Immature natural killer cell (primary cell): Measurements from ENCODE around the gene CACNA1C. TPM values are rescaled to one million over a fixed set of nuclear protein-coding genes. Genes with fewer than 3 reads are reported as not detected.

Experiments
- DNase-seq, 3 donors: peaks; one replicate each; pipeline ENCODE4 v3.0.0; 2022; ENCODE audit warnings: mixed read lengths in 1 of 3
- H3K27ac Mint-ChIP-seq, 6 donors: one replicate each; pipeline ENCODE4 v1.8.0; 2020; ENCODE audit warnings: mixed read lengths in 6 of 6, mild to moderate bottlenecking in 5 of 6, inconsistent platforms in 4 of 6, moderate library complexity in 3 of 6
- H3K27me3 Mint-ChIP-seq, 3 donors: one replicate each; pipeline ENCODE4 v1.8.0; 2020 to 2021; ENCODE audit warnings: low read depth in 3 of 3, mild to moderate bottlenecking in 3 of 3, mixed read lengths in 3 of 3, moderate library complexity in 3 of 3, inconsistent platforms in 1 of 3
- H3K36me3 Mint-ChIP-seq, 3 donors: one replicate each; pipeline ENCODE4 v1.8.0; 2020; ENCODE audit warnings: mixed read lengths in 3 of 3, inconsistent platforms in 2 of 3, mild to moderate bottlenecking in 2 of 3
- H3K4me1 Mint-ChIP-seq, 2 donors: one replicate each; pipeline ENCODE4 v1.8.0; 2020; ENCODE audit warnings: inconsistent platforms in 2 of 2, mild to moderate bottlenecking in 2 of 2, mixed read lengths in 2 of 2, moderate library complexity in 1 of 2
- H3K4me3 Mint-ChIP-seq, 5 donors: one replicate each; pipeline ENCODE4 v1.8.0; 2020; ENCODE audit warnings: mild to moderate bottlenecking in 5 of 5, mixed read lengths in 5 of 5, inconsistent platforms in 3 of 5, moderate library complexity in 3 of 5
- H3K9me3 Mint-ChIP-seq, 6 donors: one replicate each; pipeline ENCODE4 v1.8.0; 2020; ENCODE audit warnings: mild to moderate bottlenecking in 6 of 6, mixed read lengths in 6 of 6, inconsistent platforms in 4 of 6, moderate library complexity in 3 of 6
- polyA plus RNA-seq, 3 donors: library from polyadenylated mRNA; unstranded; fragments of 300-500 nt; fragmentation: Illumina TruSeq; gene quantifications; one replicate each; pipeline ENCODE4 v1.2.3, GENCODE V29; 2021

The CACNA1C gene
- polyA plus RNA-seq, 3 donors from 2014 or later = 0.05 to 0.36 (median 0.12) TPM

GRCh38 chr12:2432856-2433255, 380.1 kb downstream of the CACNA1C start:
- Mint-ChIP-seq H3K9me3 (peaks cover 0 to 2% (median 0%) of the 10 kb centered on the region in 6 donors), H3K4me3 (no peak overlapping the region), H3K27ac (no peak overlapping the region), H3K36me3 (no peaks in the 10 kb centered on the region), H3K4me1 (no peaks in the 10 kb centered on the region), H3K27me3 (peaks cover 0 to 1% (median 0%) of the 10 kb centered on the region in 3 donors)
- no peak for DNase-seq

- no peak overlapping the region for H3K27ac Mint-ChIP-seq
- no peaks in the 10 kb centered on the region for H3K36me3 Mint-ChIP-seq
- peaks cover 0 to 2% (median 0%) of the 10 kb centered on the region in 3 donors for H3K27me3 Mint-ChIP-seq
- H3K4me3 Mint-ChIP-seq = no peak overlapping the region
- DNase-seq = no peak
- no peaks in the 10 kb centered on the region for H3K4me1 Mint-ChIP-seq
- H3K9me3 Mint-ChIP-seq = peaks cover 0 to 2% (median 0%) of the 10 kb centered on the region in 6 donors
Measured at GRCh38 chr12:2435511-2435910, 382.7 kb downstream of the CACNA1C start.

GRCh38 chr12:2439332-2440100, 386.7 kb downstream of the CACNA1C start:
- no peak overlapping the region for H3K27ac Mint-ChIP-seq
- no peaks in the 10 kb centered on the region for H3K4me1 Mint-ChIP-seq
- DNase-seq = no peak
- no peaks in the 10 kb centered on the region for H3K36me3 Mint-ChIP-seq
- peaks cover 0 to 2% (median 0%) of the 10 kb centered on the region in 6 donors for H3K9me3 Mint-ChIP-seq
- H3K4me3 Mint-ChIP-seq = no peak overlapping the region
- H3K27me3 Mint-ChIP-seq = peaks cover 0 to 6% (median 5%) of the 10 kb centered on the region in 3 donors

GRCh38 chr12:2443776-2444175, 391.0 kb downstream of the CACNA1C start:
- no peak overlapping the region for H3K4me3 Mint-ChIP-seq
- DNase-seq = no peak
- no peaks in the 10 kb centered on the region for H3K36me3 Mint-ChIP-seq
- no peaks in the 10 kb centered on the region for H3K4me1 Mint-ChIP-seq
- no peak overlapping the region for H3K27ac Mint-ChIP-seq
- H3K9me3 Mint-ChIP-seq = peaks cover 0 to 2% (median 0%) of the 10 kb centered on the region in 6 donors
- peaks cover 4 to 9% (median 6%) of the 10 kb centered on the region in 3 donors for H3K27me3 Mint-ChIP-seq

- Mint-ChIP-seq H3K27ac (no peak overlapping the region), H3K9me3 (peaks cover 0 to 2% (median 0%) of the 10 kb centered on the region in 6 donors), H3K36me3 (no peaks in the 10 kb centered on the region), H3K4me1 (no peaks in the 10 kb centered on the region), H3K4me3 (no peak overlapping the region), H3K27me3 (peaks cover 3 to 9% (median 4%) of the 10 kb centered on the region in 3 donors)
- DNase-seq = no peak
Measured at GRCh38 chr12:2445968-2446367, 393.2 kb downstream of the CACNA1C start.

- no peak for DNase-seq
- Mint-ChIP-seq H3K36me3 (no peaks in the 10 kb centered on the region), H3K27me3 (peaks cover 0 to 9% (median 4%) of the 10 kb centered on the region in 3 donors), H3K4me3 (no peak overlapping the region), H3K4me1 (no peaks in the 10 kb centered on the region), H3K27ac (no peak overlapping the region), H3K9me3 (no peaks in the 10 kb centered on the region)
Measured at GRCh38 chr12:2447861-2448260, 395.1 kb downstream of the CACNA1C start.

GRCh38 chr12:2449586-2449985, 396.8 kb downstream of the CACNA1C start:
- Mint-ChIP-seq H3K4me3 (no peak overlapping the region), H3K36me3 (no peaks in the 10 kb centered on the region), H3K9me3 (no peaks in the 10 kb centered on the region), H3K27ac (no peak overlapping the region), H3K4me1 (no peaks in the 10 kb centered on the region), H3K27me3 (peaks cover 0 to 4% (median 3%) of the 10 kb centered on the region in 3 donors)
- DNase-seq = no peak

GRCh38 chr12:2450553-2450952, 397.8 kb downstream of the CACNA1C start:
- H3K4me3 Mint-ChIP-seq = no peak overlapping the region
- H3K36me3 Mint-ChIP-seq = no peaks in the 10 kb centered on the region
- no peak for DNase-seq
- H3K27me3 Mint-ChIP-seq = peaks cover 0 to 4% (median 0%) of the 10 kb centered on the region in 3 donors
- no peak overlapping the region for H3K27ac Mint-ChIP-seq
- no peaks in the 10 kb centered on the region for H3K4me1 Mint-ChIP-seq
- H3K9me3 Mint-ChIP-seq = no peaks in the 10 kb centered on the region

GRCh38 chr12:2451025-2451424, 398.2 kb downstream of the CACNA1C start:
- no peak overlapping the region for H3K27ac Mint-ChIP-seq
- H3K4me1 Mint-ChIP-seq = no peaks in the 10 kb centered on the region
- H3K9me3 Mint-ChIP-seq = no peaks in the 10 kb centered on the region
- peaks cover 0 to 4% (median 0%) of the 10 kb centered on the region in 3 donors for H3K27me3 Mint-ChIP-seq
- no peak for DNase-seq
- no peak overlapping the region for H3K4me3 Mint-ChIP-seq
- H3K36me3 Mint-ChIP-seq = no peaks in the 10 kb centered on the region

- Mint-ChIP-seq H3K4me3 (no peak overlapping the region), H3K27me3 (peaks cover 0 to 4% (median 0%) of the 10 kb centered on the region in 3 donors), H3K27ac (no peak overlapping the region), H3K9me3 (no peaks in the 10 kb centered on the region), H3K4me1 (no peaks in the 10 kb centered on the region), H3K36me3 (no peaks in the 10 kb centered on the region)
- DNase-seq = no peak
Measured at GRCh38 chr12:2451497-2451896, 398.7 kb downstream of the CACNA1C start.

- Mint-ChIP-seq H3K4me1 (no peaks in the 10 kb centered on the region), H3K36me3 (no peaks in the 10 kb centered on the region), H3K9me3 (no peaks in the 10 kb centered on the region), H3K4me3 (no peak overlapping the region), H3K27me3 (peaks cover 0 to 4% (median 0%) of the 10 kb centered on the region in 3 donors), H3K27ac (no peak overlapping the region)
- no peak for DNase-seq
Measured at GRCh38 chr12:2453076-2453760, 400.4 kb downstream of the CACNA1C start.

GRCh38 chr12:2453761-2454090, 400.9 kb downstream of the CACNA1C start:
- no peak for DNase-seq
- Mint-ChIP-seq H3K27me3 (peaks cover 0 to under 1% (median 0%) of the 10 kb centered on the region in 3 donors), H3K36me3 (no peaks in the 10 kb centered on the region), H3K9me3 (no peaks in the 10 kb centered on the region), H3K4me1 (no peaks in the 10 kb centered on the region), H3K4me3 (no peak overlapping the region), H3K27ac (no peak overlapping the region)

GRCh38 chr12:2454601-2455177, 401.9 kb downstream of the CACNA1C start:
- Mint-ChIP-seq H3K4me3 (no peak overlapping the region), H3K27ac (no peak overlapping the region), H3K27me3 (peaks cover 0 to 2% (median 0%) of the 10 kb centered on the region in 3 donors), H3K9me3 (no peaks in the 10 kb centered on the region), H3K4me1 (no peaks in the 10 kb centered on the region), H3K36me3 (no peaks in the 10 kb centered on the region)
- DNase-seq = no peak

- no peaks in the 10 kb centered on the region for H3K9me3 Mint-ChIP-seq
- H3K36me3 Mint-ChIP-seq = no peaks in the 10 kb centered on the region
- peaks cover 0 to 2% (median 0%) of the 10 kb centered on the region in 3 donors for H3K27me3 Mint-ChIP-seq
Measured at GRCh38 chr12:2455410-2455809, 402.6 kb downstream of the CACNA1C start.

More at GRCh38 chr12:2455410-2455809, 402.6 kb downstream of the CACNA1C start:
- no peak overlapping the region for H3K27ac Mint-ChIP-seq
- no peak overlapping the region for H3K4me3 Mint-ChIP-seq
- no peaks in the 10 kb centered on the region for H3K4me1 Mint-ChIP-seq
- DNase-seq = no peak
